ENCODE results near the gene PLBD1.

DNA sequence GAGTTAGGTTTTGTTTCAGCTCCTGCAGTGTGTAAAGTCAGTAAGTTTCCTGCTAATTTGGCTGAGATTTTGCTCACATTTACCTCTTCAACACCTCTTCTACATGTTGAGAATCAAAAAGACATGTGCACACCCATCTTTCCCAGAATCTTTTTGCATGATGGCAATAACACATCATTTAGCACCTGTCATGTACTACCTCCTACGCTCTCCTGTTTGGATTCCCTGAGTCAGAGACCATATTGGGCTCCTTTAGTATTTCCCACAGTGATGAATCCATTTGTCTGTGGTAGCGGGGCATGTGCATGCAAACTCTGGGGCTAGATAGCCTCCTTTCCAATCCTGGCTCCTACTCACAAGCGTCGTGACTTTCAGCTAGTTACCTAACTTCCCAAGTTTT is 20.1 kb downstream of the PLBD1 start:
- TF ChIP-seq, protein P1, sequence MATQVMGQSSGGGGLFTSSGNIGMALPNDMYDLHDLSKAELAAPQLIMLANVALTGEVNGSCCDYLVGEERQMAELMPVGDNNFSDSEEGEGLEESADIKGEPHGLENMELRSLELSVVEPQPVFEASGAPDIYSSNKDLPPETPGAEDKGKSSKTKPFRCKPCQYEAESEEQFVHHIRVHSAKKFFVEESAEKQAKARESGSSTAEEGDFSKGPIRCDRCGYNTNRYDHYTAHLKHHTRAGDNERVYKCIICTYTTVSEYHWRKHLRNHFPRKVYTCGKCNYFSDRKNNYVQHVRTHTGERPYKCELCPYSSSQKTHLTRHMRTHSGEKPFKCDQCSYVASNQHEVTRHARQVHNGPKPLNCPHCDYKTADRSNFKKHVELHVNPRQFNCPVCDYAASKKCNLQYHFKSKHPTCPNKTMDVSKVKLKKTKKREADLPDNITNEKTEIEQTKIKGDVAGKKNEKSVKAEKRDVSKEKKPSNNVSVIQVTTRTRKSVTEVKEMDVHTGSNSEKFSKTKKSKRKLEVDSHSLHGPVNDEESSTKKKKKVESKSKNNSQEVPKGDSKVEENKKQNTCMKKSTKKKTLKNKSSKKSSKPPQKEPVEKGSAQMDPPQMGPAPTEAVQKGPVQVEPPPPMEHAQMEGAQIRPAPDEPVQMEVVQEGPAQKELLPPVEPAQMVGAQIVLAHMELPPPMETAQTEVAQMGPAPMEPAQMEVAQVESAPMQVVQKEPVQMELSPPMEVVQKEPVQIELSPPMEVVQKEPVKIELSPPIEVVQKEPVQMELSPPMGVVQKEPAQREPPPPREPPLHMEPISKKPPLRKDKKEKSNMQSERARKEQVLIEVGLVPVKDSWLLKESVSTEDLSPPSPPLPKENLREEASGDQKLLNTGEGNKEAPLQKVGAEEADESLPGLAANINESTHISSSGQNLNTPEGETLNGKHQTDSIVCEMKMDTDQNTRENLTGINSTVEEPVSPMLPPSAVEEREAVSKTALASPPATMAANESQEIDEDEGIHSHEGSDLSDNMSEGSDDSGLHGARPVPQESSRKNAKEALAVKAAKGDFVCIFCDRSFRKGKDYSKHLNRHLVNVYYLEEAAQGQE (IDR thresholded peaks at IDR 0.05; ENCODE audit: insufficient read depth in 1 of 2, low read depth in 2 of 2, low read length in 2 of 2): no peak
- TF ChIP-seq SIN3A (IDR thresholded peaks at IDR 0.05; ENCODE audit: borderline replicate concordance, insufficient read depth, low read length) (no peak), POLR2AphosphoS5 (IDR thresholded peaks at IDR 0.05; ENCODE audit: low read depth, low read length) (no peak), FOXP2 (optimal IDR thresholded peaks at IDR 0.05; ENCODE audit: borderline replicate concordance, extremely low read depth, extremely low read length, insufficient read depth) (no peak)

All from PFSK-1 (cell line).